BE2C (cell line): ENCODE measurements around the gene PPP1R12A.

Experiments used
- DNase-seq: peaks from one replicate; pipeline ENCODE4 v3.0.0-alpha.2; 2020
- H3K27me3 ChIP-seq: fragments of 250-450 bp; sonication (Bioruptor Pico); 2 replicates; pipeline ENCODE4 v1.5.1; 2020; ENCODE audit warnings: mild to moderate bottlenecking
- H3K36me3 ChIP-seq: fragments of 250-450 bp; sonication (Bioruptor Pico); 2 replicates; pipeline ENCODE4 v1.5.1; 2020; ENCODE audit warnings: mild to moderate bottlenecking
- H3K4me1 ChIP-seq: fragments of 250-450 bp; sonication (Bioruptor Pico); 2 replicates; pipeline ENCODE4 v1.5.1; 2020
- H3K4me3 ChIP-seq: 2 replicates; pipeline ENCODE4 v1.5.1; 2011; ENCODE audit warnings: low read depth, low read length
- H3K9me3 ChIP-seq: fragments of 250-450 bp; sonication (Bioruptor Pico); 2 replicates; pipeline ENCODE4 v1.5.1; 2020
- CTCF ChIP-seq: IDR thresholded peaks from 2 replicates; pipeline ENCODE4 v1.5.1; 2012; ENCODE audit warnings: mild to moderate bottlenecking, low read depth, low read length

PPP1R12A gene

GRCh38 chr12:79975143-79975542 lies 40.2 kb upstream of the PPP1R12A start:
- no peaks in the 10 kb centered on the region for H3K36me3 ChIP-seq
- no peaks in the 10 kb centered on the region for H3K4me1 ChIP-seq
- no peaks in the 10 kb centered on the region for H3K9me3 ChIP-seq
- H3K4me3 ChIP-seq: no peak overlapping the region
- DNase-seq: no peak
- H3K27me3 ChIP-seq: peaks cover 26% of the 10 kb centered on the region
- no peak for TF ChIP-seq CTCF

GRCh38 chr12:79973801-79974200 lies 38.9 kb upstream of the PPP1R12A start:
- DNase-seq: no peak
- Histone ChIP-seq H3K36me3 (no peaks in the 10 kb centered on the region), H3K9me3 (no peaks in the 10 kb centered on the region), H3K4me1 (no peaks in the 10 kb centered on the region), H3K4me3 (no peak overlapping the region), H3K27me3 (peaks cover 26% of the 10 kb centered on the region)
- no peak for TF ChIP-seq CTCF

GRCh38 chr12:79964100-79964627 lies 29.3 kb upstream of the PPP1R12A start:
- peaks cover 27% of the 10 kb centered on the region for H3K27me3 ChIP-seq
- H3K36me3 ChIP-seq: no peaks in the 10 kb centered on the region
- no peaks in the 10 kb centered on the region for H3K4me1 ChIP-seq
- no peaks in the 10 kb centered on the region for H3K9me3 ChIP-seq
- DNase-seq: no peak
- no peak overlapping the region for H3K4me3 ChIP-seq
- TF ChIP-seq CTCF: no peak

GRCh38 chr12:79961411-79961810 lies 26.5 kb upstream of the PPP1R12A start:
- no peaks in the 10 kb centered on the region for H3K9me3 ChIP-seq
- H3K36me3 ChIP-seq: no peaks in the 10 kb centered on the region
- DNase-seq: no peak
- H3K4me3 ChIP-seq: no peak overlapping the region
- H3K4me1 ChIP-seq: no peaks in the 10 kb centered on the region
- peaks cover 19% of the 10 kb centered on the region for H3K27me3 ChIP-seq
- no peak for TF ChIP-seq CTCF

- no peak for DNase-seq
- Histone ChIP-seq H3K36me3 (no peaks in the 10 kb centered on the region), H3K4me3 (no peak overlapping the region), H3K9me3 (no peaks in the 10 kb centered on the region), H3K27me3 (peaks cover 8% of the 10 kb centered on the region), H3K4me1 (no peaks in the 10 kb centered on the region)
- TF ChIP-seq CTCF: no peak
Observed at GRCh38 chr12:79959484-79959883, 24.6 kb upstream of the PPP1R12A start.

GRCh38 chr12:79956896-79957295 lies 22.0 kb upstream of the PPP1R12A start:
- H3K9me3 ChIP-seq: no peaks in the 10 kb centered on the region
- no peak overlapping the region for H3K4me3 ChIP-seq
- peaks cover 9% of the 10 kb centered on the region for H3K27me3 ChIP-seq
- no peak for DNase-seq
- no peak for TF ChIP-seq CTCF
- no peaks in the 10 kb centered on the region for H3K36me3 ChIP-seq
- H3K4me1 ChIP-seq: no peaks in the 10 kb centered on the region
